Activated naive CD8-positive, alpha-beta T cell (primary cell): ENCODE results near the gene AFG3L2.

ENCODE experiments used
- H3K27ac Mint-ChIP-seq: one replicate; pipeline ENCODE4 v1.8.0; 2021; ENCODE audit warnings: mixed read lengths
- H3K27me3 Mint-ChIP-seq: one replicate; pipeline ENCODE4 v1.8.0; 2021; ENCODE audit warnings: mixed read lengths
- H3K36me3 Mint-ChIP-seq: one replicate; pipeline ENCODE4 v1.8.0; 2021; ENCODE audit warnings: mixed read lengths
- H3K4me1 Mint-ChIP-seq: one replicate; pipeline ENCODE4 v1.8.0; 2021; ENCODE audit warnings: low read depth, mixed read lengths
- H3K4me3 Mint-ChIP-seq: one replicate; pipeline ENCODE4 v1.8.0; 2021; ENCODE audit warnings: mild to moderate bottlenecking, mixed read lengths
- H3K9me3 Mint-ChIP-seq: one replicate; pipeline ENCODE4 v1.8.0; 2021; ENCODE audit warnings: low read depth, mixed read lengths

AFG3L2 gene

DNA sequence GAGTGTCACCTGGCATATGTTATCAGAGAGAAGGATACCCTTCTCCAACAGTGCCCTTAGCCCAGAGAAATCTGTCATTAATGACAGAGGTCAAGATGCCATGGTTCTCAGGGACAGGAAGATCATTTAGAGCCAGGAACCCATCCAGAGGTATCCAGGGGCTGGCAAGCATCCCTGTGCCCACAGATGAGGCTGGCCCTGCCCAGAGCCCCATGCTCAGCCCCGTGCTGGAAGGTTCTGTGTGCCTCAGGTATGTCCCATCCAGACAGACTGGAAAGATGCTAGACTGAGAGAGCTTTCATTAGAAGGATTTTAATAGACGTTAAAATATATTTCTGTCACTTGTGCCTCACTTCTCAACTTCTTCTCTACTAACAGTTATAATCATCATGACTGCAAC is 77.2 kb downstream of the AFG3L2 start:
- Mint-ChIP-seq H3K4me3 (no peak overlapping the region), H3K27ac (no peak overlapping the region), H3K9me3 (no peaks in the 10 kb centered on the region), H3K27me3 (peaks cover 9% of the 10 kb centered on the region), H3K36me3 (no peaks in the 10 kb centered on the region), H3K4me1 (no peaks in the 10 kb centered on the region)

DNA sequence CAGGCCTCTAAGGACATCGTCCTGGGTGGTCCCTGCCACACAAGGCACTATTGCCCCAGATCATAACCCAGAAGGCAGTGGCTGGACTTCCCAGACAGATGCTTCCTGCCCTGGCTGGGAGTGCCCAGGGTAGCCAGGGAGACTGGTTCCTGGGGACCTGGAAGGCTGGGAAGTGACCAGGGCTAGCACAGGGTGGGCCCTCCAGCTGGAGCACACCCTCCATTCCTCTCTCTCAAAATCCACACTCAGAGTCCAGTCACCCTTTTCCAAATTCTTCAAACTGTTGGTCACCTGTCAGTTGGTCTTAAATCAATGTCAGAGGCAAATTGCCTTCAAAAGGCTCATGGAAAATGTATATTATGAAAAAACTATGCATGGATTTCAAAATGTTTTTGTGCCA is 80.6 kb downstream of the AFG3L2 start:
- Mint-ChIP-seq H3K4me1 (no peaks in the 10 kb centered on the region), H3K27me3 (peaks cover 6% of the 10 kb centered on the region), H3K27ac (no peak overlapping the region), H3K36me3 (no peaks in the 10 kb centered on the region), H3K4me3 (no peak overlapping the region), H3K9me3 (no peaks in the 10 kb centered on the region)

DNA sequence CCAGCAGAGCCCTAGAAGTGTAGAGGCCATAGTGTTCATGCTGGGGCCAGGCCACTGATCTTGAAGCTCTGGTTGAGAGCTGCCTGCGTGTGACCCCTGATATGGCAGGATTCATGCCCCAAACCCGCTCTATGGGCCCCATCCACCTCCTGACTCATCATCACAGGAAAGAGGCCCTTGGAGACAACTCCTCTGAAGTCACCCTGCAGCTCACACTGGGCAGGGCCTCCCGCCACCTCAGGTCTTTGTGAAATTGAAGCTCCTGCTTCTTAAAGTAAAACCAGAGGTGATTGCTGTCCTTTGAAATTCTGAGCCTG is 81.0 kb downstream of the AFG3L2 start:
- Mint-ChIP-seq H3K9me3 (no peaks in the 10 kb centered on the region), H3K4me1 (no peaks in the 10 kb centered on the region), H3K4me3 (no peak overlapping the region), H3K27me3 (peaks cover 8% of the 10 kb centered on the region), H3K36me3 (no peaks in the 10 kb centered on the region), H3K27ac (no peak overlapping the region)

DNA sequence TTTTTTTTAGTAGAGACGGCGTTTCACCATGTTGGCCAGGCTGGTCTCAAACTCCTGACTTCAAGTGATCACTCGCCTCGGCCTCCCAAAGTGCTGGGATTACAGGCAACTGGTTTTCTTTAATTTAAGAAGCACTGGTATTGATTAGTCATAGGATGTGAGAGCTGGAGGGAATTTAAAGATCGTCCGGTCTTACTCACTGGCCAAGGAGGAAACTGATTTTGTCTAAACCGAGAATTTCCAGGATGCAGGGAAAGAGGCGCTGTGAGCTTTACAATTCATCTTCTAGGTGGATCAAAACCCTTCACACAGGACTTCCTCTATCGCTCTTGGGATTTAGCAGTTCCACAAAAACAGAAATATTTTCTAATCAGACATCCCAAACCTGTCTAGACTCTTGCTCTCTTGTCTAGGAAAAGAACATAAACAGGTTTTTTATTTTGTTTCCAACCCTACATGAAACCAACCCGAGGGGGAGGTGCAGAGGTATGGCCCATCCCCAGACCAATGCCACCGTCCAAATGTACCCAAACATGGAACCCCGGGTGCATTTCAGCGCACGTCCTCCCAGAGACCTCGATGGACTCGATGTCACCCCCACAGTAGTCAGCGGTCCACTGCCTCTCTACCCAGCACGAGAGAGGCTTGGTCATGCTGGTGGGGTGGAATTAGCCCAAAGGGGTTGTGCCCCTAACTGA is 81.5 kb downstream of the AFG3L2 start:
- Mint-ChIP-seq H3K4me1 (no peaks in the 10 kb centered on the region), H3K27me3 (peaks cover 8% of the 10 kb centered on the region), H3K27ac (no peak overlapping the region), H3K36me3 (no peaks in the 10 kb centered on the region), H3K4me3 (no peak overlapping the region), H3K9me3 (no peaks in the 10 kb centered on the region)

DNA sequence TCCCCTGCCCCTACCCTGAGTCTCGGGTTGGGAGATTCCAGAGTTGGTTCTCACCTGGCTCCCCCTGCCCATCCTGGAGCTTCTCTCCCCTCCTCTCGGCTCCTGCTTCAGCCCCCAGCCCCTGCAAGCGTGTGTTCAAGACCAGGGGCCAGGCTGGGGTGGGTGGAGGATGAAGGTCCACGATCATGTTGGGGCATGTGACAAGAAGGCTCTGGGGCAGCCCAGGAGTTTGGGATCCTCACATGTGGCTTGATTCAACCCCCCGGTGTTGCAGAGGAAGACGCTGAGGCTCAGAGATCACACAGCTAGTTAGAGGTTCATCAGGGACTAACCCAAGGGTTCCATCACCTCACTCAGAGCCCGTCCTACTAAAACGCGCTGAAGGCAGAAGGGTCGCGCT is 83.2 kb downstream of the AFG3L2 start:
- H3K27me3 Mint-ChIP-seq = peaks cover 16% of the 10 kb centered on the region
- no peak overlapping the region for H3K27ac Mint-ChIP-seq
- no peaks in the 10 kb centered on the region for H3K4me1 Mint-ChIP-seq
- no peaks in the 10 kb centered on the region for H3K9me3 Mint-ChIP-seq
- no peak overlapping the region for H3K4me3 Mint-ChIP-seq
- no peaks in the 10 kb centered on the region for H3K36me3 Mint-ChIP-seq

DNA sequence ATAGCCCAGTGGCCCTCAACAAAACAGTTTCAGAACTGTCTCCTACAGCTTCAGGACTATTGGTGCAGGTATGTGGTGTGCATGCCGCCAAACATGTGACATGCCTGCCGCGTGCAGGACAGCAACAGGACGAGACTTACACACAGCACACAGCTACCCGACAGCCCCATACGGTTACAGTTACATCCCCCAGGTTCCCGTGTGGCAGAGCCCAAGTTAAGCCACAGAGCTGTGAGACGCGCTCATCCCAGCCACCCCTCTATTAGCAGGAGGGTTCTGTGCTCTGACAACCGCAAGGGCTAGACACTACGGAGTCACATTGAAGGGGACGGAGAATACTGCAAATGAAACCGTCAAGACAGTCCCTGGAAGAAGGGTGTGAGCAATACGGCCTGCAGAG is 85.3 kb downstream of the AFG3L2 start:
- peaks cover 4% of the 10 kb centered on the region for H3K4me1 Mint-ChIP-seq

DNA sequence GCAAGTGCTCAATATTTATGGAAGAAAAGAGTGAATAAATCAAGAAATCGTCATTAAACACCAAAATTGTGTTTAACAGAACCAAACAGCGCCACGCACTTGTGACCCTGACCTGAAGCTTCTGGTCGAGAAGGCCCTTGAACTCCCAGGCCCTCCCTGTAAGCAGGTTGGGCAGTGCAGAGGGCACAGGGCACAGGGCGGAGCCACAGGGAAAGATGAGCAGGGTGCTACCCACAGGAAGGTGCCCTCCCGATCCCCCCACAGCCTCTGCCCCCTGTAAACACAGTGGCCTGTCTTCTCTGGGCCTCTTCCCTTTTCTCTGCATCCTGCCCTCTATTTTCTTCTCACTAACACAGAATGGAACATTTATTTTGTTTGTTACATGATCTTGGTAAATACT is 85.9 kb downstream of the AFG3L2 start:
- no peak overlapping the region for H3K27ac Mint-ChIP-seq
- peaks cover 21% of the 10 kb centered on the region for H3K27me3 Mint-ChIP-seq
- no peaks in the 10 kb centered on the region for H3K36me3 Mint-ChIP-seq

More for the DNA sequence above, 85.3 kb downstream of the AFG3L2 start:
- H3K9me3 Mint-ChIP-seq = no peaks in the 10 kb centered on the region
- H3K4me3 Mint-ChIP-seq = no peak overlapping the region
- peaks cover 21% of the 10 kb centered on the region for H3K27me3 Mint-ChIP-seq
- no peak overlapping the region for H3K27ac Mint-ChIP-seq
- H3K36me3 Mint-ChIP-seq = no peaks in the 10 kb centered on the region

DNA sequence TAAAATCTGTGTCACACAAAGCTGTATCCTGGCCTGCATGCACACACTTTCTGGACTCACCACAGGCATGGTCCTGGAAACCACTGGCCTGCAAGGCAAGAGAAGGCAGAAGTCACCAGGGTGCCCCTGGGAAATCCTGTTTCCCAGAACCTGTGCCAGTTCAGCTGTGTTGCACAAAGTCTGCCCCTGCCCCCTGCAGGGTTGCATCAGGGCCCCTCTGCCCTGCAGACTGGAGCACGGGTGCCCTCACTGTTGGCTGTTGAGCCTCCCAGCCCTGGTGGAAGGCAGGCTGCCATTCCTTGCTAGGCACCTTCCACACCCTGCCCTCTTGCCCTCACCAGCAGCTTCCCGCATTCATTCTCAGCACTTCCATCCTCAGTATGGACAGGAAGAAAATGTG is 86.9 kb downstream of the AFG3L2 start:
- Mint-ChIP-seq H3K9me3 (no peaks in the 10 kb centered on the region), H3K4me1 (peaks cover 4% of the 10 kb centered on the region), H3K27me3 (peaks cover 21% of the 10 kb centered on the region), H3K27ac (no peak overlapping the region), H3K36me3 (no peaks in the 10 kb centered on the region), H3K4me3 (no peak overlapping the region)

More for the DNA sequence above, 85.9 kb downstream of the AFG3L2 start:
- Mint-ChIP-seq H3K4me3 (no peak overlapping the region), H3K9me3 (no peaks in the 10 kb centered on the region), H3K4me1 (peaks cover 4% of the 10 kb centered on the region)

DNA sequence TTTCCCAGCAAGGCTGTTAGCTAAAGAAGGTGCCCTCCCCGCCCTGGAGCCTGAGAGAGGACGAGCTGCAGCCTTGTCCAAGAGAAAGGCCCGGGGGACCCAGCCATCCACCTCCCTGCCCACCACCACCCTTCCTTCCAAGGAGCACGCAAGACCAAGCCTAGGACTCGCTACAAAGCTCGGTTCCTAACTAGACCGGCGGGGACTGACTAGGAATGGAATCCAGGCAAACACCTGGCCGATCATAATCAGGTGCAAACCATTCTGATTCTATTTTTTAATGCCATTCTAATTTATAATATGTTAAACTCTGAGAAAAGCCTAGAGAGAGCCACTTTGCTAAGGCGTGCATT is 88.6 kb downstream of the AFG3L2 start:
- H3K27me3 Mint-ChIP-seq = peaks cover 19% of the 10 kb centered on the region
- H3K4me3 Mint-ChIP-seq = no peak overlapping the region
- H3K27ac Mint-ChIP-seq = no peak overlapping the region
- no peaks in the 10 kb centered on the region for H3K9me3 Mint-ChIP-seq
- no peaks in the 10 kb centered on the region for H3K36me3 Mint-ChIP-seq
- H3K4me1 Mint-ChIP-seq = peaks cover 4% of the 10 kb centered on the region

DNA sequence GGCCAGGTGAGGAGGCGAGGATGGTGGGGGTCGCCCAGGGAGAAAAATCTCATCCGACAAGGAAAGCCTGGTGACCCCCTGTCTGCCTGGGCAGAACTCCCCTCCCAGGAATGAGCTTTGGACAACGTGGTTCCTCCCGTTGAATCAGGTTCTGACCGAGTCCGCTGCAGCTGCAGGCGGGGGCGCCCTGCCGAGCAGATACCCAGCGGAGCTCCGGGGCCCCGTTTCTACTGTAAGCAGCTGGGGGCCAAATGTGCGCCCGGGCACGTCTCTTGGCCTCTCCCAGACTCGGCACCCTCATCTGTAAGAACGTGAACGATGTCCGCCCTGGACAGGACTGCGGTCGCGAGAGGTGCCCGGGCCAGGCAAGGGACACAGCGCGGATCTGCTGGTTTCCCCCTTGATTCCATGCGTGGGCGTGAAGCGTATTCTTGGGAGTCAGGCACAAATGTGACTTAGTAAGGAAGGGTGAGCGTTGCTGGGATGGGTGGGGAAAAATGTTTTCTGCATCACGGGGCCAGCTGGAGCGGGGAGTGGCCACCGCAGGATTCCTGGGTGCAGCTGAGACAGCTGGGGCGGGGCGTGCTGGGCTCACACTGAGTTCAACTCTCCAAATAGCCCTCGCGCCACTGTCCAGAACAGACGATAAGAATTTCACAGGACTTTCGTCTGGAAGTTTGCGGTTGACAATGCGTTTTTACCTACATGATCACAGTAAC is 89.2 kb downstream of the AFG3L2 start:
- peaks cover 18% of the 10 kb centered on the region for H3K27me3 Mint-ChIP-seq
- H3K9me3 Mint-ChIP-seq = no peaks in the 10 kb centered on the region
- no peaks in the 10 kb centered on the region for H3K36me3 Mint-ChIP-seq
- no peak overlapping the region for H3K27ac Mint-ChIP-seq
- peaks cover 4% of the 10 kb centered on the region for H3K4me1 Mint-ChIP-seq
- peak overlapping the region; percentile 20 for H3K4me3 Mint-ChIP-seq

DNA sequence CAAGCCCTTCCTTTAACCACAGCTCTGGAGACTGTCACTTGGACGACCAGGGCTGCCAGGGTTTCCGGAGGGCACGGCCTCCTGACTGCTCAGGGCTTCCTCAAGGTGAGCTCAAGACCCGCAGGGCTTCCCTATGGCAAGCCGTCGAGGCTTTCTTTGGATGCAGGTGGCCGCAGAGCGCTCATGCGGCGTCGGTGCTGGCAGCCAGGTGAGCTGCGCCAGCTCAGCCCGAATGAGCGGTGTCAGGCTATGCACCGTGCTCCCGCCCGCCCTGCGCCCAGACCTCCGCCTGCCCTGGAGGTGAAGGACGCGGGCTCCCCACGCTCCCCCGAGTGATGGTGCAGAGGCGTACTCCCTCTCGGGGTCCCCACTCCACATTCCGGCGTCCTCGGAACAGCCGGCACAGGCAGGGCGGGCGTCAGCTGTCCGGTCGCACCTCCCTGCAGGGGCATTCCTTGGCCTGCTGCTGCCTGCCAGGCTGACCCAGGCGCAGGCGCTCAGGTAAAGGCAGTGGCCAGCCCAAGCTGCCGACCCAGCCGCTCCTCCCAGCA is 89.8 kb downstream of the AFG3L2 start:
- peaks cover 18% of the 10 kb centered on the region for H3K27me3 Mint-ChIP-seq
- H3K27ac Mint-ChIP-seq = no peak overlapping the region
- no peaks in the 10 kb centered on the region for H3K36me3 Mint-ChIP-seq
- H3K4me1 Mint-ChIP-seq = peaks cover 4% of the 10 kb centered on the region
- H3K4me3 Mint-ChIP-seq = no peak overlapping the region
- no peaks in the 10 kb centered on the region for H3K9me3 Mint-ChIP-seq

DNA sequence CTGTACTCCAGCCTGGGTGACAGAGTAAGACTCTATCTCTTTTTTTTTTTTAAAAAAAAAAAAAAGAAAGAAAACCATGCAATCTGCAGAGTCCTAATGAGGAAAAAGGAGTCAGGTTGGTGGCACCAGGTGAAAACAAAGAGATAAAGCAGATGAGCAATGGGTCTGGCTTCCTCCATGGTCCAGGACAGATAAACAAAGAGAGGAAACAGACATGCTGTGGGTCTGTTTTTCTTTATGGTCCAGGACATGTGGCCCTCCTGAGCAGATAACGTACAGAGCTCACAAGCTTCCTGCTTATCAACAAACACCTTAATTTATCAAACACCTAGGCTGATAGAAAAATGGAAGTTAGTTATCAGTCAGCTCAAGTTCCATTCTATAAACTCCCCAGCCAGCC is 93.4 kb downstream of the AFG3L2 start:
- H3K27ac Mint-ChIP-seq = no peak overlapping the region
- no peaks in the 10 kb centered on the region for H3K9me3 Mint-ChIP-seq
- peaks cover 4% of the 10 kb centered on the region for H3K4me1 Mint-ChIP-seq
- H3K4me3 Mint-ChIP-seq = no peak overlapping the region
- H3K27me3 Mint-ChIP-seq = peaks cover 8% of the 10 kb centered on the region
- no peaks in the 10 kb centered on the region for H3K36me3 Mint-ChIP-seq

DNA sequence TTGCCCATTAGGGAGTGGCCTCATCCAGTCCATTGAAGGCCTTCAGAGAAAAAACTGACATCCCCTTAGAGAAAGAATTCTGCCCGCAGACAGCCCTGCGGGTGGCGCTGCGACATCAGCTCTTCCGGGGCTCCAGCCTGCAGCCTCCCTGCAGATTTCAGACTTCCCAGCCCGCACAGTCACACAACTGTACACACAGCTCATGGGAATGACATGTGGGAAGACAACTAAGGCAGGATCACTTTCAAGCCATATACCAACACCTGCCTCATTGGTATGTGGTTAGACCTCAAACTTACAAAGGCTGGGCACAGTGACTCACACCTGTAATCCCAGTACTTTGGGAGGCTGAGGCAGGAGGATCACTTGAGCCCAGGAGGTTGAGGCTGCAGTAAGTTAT is 93.8 kb downstream of the AFG3L2 start:
- no peak overlapping the region for H3K27ac Mint-ChIP-seq

DNA sequence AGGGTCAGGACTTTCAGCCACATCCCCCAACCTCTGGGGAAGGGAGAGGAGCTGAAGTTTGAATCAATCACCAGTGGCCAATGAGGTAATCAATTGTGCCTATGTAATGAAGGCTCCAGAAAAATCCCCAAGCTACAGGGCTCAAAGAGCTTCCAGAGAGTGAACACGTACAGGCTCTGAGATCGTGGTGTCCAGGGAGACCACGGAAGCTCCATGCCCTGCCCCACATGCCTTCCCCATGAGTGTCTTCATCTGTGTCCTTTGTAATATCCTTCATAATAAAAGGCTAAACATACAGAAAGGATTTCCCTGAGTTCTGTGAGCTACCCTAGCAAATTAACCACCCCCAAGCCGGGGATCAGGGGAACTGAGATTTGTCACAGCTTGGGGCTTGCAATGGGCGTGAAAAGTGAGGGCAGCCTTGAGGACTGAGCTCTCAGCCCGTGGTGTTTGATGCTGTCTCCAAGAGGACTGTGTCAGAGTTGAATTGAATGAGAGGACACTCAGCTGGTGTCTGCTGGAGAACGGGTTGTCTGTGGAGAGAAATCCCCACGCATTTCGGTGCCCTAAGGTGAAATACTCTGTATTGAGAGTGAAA is 94.5 kb downstream of the AFG3L2 start:
- no peak overlapping the region for H3K27ac Mint-ChIP-seq
- no peaks in the 10 kb centered on the region for H3K36me3 Mint-ChIP-seq
- H3K27me3 Mint-ChIP-seq = peaks cover 3% of the 10 kb centered on the region
- H3K4me3 Mint-ChIP-seq = no peak overlapping the region
- H3K4me1 Mint-ChIP-seq = no peaks in the 10 kb centered on the region
- H3K9me3 Mint-ChIP-seq = no peaks in the 10 kb centered on the region

More for the DNA sequence above, 93.8 kb downstream of the AFG3L2 start:
- Mint-ChIP-seq H3K36me3 (no peaks in the 10 kb centered on the region), H3K4me1 (peaks cover 4% of the 10 kb centered on the region), H3K9me3 (no peaks in the 10 kb centered on the region), H3K27me3 (peaks cover 7% of the 10 kb centered on the region), H3K4me3 (no peak overlapping the region)

DNA sequence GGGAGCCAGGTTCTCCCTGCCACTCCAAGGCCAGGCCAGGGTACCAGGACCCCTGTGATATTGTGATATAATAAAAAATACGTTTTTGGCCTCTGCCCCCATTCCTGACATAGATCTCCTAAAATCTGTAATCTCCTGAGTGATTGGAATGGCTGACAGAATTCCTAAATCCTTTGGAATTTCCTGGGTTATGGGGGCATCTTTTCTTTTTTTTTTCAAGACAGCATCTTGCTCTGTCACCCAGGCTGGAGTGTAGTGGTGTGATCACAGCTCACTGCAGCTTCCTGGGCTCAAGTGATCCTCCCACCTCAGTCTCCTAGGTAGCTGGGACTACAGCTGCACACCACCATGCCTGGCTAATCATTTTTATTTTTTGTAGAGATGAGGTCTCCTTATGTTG is 95.2 kb downstream of the AFG3L2 start:
- no peaks in the 10 kb centered on the region for H3K9me3 Mint-ChIP-seq
- peaks cover 3% of the 10 kb centered on the region for H3K27me3 Mint-ChIP-seq
- H3K4me1 Mint-ChIP-seq = no peaks in the 10 kb centered on the region
- H3K36me3 Mint-ChIP-seq = no peaks in the 10 kb centered on the region
- no peak overlapping the region for H3K4me3 Mint-ChIP-seq
- no peak overlapping the region for H3K27ac Mint-ChIP-seq
